ENCODE measurements around the gene CRY1.

GRCh38 chr12:107115119-107115518, 21.8 kb upstream of the CRY1 start:
- no peak for TF ChIP-seq HDGF (IDR thresholded peaks at IDR 0.05)
- no peak for TF ChIP-seq ZNF140 (CRISPR knock-in tag; IDR thresholded peaks at IDR 0.05)
- TF ChIP-seq ZFP91 (CRISPR knock-in tag; IDR thresholded peaks at IDR 0.05) = no peak
- TF ChIP-seq ZZZ3 (IDR thresholded peaks at IDR 0.05) = no peak
- TF ChIP-seq SREBF2 (CRISPR knock-in tag; IDR thresholded peaks at IDR 0.05) = no peak

All from K562 (cell line).